GM19467 (cell line): ENCODE measurements around the gene MAVS.
"Not testable (repeated sequence)": the region's sequence is repeated elsewhere in the genome, so short reads cannot be mapped to it uniquely, and the experiment has no call there.

Experiments
- ATAC-seq: cut with Tn5 transposase; IDR thresholded peaks from one replicate; pipeline ENCODE4 v1.9.1; 2021; ENCODE audit warnings: mild to moderate bottlenecking, moderate library complexity; ENCODE audit not compliant: unreplicated experiment

MAVS gene

GRCh38 chr20:3847429-3847940 is 851 bp downstream of the MAVS start:
- no peak for ATAC-seq

GRCh38 chr20:3848565-3848964 is 1.9 kb downstream of the MAVS start:
- no peak for ATAC-seq

GRCh38 chr20:3854462-3854871 is 7.8 kb downstream of the MAVS start:
- no peak for ATAC-seq

DNA sequence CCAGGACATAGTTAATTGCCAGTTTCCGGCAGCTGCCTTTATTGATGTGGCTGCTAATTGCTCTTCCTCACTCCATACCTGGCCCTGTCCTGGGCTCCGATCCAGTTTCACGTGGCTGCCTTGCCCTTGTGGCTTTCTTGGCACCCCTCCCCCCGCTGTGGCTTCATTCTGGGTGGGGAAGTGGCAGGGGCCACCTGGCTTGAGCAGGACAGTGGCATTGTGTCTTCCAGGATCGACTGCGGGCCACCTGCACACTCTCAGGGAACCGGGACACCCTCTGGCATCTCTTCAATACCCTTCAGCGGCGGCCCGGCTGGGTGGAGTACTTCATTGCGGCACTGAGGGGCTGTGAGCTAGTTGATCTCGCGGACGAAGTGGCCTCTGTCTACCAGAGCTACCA is 10.8 kb downstream of the MAVS start:
- ATAC-seq = no peak

- ATAC-seq = no peak
Measured at GRCh38 chr20:3858689-3859088, 12.1 kb downstream of the MAVS start.

- ATAC-seq = no peak
Measured at GRCh38 chr20:3861191-3861590, 14.6 kb downstream of the MAVS start.

GRCh38 chr20:3862333-3862732 is 15.7 kb downstream of the MAVS start:
- ATAC-seq = no peak

DNA sequence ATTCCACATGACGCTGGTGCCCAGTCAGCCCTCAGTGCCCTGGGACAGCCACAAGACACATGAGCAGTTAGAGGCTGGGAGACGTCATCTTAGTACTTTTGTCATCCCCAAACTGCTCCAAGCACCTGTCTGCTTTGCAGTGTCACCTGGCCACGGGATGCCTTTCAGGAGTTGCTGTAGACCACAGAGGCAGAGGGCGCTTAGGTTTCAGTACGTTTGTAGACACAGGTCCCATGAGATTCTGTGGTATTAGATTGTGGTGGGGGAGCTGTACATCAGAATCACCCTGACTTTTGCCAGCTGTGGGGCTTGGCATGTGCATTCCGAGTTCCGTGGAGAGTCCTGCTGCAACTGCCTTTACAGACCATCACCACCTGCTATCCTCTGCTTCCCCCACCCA is 16.7 kb downstream of the MAVS start:
- ATAC-seq = no peak

DNA sequence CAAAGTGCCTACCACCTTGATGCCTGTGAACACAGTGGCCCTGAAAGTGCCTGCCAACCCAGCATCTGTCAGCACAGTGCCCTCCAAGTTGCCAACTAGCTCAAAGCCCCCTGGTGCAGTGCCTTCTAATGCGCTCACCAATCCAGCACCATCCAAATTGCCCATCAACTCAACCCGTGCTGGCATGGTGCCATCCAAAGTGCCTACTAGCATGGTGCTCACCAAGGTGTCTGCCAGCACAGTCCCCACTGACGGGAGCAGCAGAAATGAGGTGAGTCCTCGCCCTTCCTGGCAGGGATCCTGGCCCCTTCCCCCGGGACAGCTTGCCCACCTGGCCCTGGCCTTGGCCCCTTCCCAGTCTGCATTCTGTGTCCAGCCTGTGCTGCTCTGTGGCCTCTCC is 17.9 kb downstream of the MAVS start:
- ATAC-seq = no peak

GRCh38 chr20:3865152-3865886 is 18.7 kb downstream of the MAVS start:
- ATAC-seq = no peak

DNA sequence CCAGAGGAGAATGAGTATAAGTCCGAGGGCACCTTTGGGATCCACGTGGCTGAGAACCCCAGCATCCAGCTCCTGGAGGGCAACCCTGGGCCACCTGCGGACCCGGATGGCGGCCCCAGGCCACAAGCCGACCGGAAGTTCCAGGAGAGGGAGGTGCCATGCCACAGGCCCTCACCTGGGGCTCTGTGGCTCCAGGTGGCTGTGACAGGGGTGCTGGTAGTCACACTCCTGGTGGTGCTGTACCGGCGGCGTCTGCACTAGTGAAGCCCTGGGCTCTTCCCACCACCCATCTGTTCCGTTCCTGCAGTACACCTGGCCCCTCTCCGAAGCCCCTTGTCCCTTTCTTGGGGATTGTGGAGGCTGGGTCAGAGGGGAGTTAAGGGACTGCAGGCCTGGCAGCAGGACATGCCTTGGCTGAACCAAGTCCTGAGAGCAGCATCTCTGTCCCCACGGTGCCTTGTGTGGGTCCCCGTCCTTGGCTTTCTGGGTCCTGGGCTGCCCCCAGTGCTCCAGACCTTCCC is 19.3 kb downstream of the MAVS start:
- ATAC-seq = no peak

- no peak for ATAC-seq
Measured at GRCh38 chr20:3866464-3866863, 19.8 kb downstream of the MAVS start.

DNA sequence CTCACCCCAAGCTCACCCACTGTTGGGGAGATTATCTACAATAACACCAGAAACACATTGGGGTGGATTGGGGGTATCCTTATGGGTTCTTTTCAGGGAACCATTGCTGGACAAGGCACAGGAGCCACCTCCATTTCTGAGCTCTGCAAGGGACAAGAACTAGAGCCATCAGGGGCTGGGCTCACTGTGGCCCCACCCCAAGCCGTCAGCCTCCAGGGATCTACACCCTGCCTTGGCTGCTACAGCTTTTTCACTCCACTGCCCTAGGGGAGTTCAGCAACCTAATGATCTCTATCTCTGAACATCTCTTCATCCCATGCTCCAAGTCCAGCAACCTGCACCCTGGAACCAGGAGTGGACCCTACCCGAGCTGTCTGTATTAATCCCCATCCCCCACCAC is 21.2 kb downstream of the MAVS start:
- ATAC-seq = no peak

DNA sequence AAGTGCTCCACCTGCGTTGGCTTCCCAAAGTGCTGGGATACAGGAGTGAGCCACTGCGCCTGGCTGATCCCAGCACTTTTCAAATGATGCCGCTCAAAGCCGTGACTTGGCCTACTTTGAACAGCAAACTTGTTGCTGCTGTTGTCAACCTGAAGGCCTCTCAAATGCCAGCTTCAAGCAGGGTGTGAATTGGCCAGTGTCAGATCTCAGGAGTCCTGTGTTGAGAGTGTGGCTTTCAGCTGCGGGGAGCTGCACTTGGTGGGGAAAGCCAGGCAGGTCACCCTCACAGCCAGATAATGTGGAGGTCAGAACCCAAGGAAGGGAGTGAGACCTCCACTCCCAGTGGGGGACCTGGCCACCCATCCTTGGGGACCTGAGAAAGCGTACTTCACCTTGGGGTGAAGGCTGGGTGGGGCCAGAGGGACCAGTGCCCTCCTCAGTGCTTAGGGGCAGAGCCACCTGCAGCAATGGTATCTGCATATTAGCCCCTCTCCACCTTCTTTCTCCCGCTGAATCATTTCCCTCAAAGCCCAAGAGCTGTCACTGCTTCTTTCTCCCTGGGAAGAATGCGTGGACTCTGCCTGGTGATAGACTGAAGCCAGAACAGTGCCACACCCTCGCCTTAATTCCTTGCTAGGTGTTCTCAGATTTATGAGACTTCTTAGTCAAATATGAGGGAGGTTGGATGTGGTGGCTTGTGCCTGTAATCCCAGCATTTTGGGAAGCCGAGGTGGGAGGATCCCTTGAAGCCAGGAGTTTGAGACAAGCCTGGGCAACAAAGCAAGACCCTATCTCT is 23.4 kb downstream of the MAVS start:
- no peak for ATAC-seq

DNA sequence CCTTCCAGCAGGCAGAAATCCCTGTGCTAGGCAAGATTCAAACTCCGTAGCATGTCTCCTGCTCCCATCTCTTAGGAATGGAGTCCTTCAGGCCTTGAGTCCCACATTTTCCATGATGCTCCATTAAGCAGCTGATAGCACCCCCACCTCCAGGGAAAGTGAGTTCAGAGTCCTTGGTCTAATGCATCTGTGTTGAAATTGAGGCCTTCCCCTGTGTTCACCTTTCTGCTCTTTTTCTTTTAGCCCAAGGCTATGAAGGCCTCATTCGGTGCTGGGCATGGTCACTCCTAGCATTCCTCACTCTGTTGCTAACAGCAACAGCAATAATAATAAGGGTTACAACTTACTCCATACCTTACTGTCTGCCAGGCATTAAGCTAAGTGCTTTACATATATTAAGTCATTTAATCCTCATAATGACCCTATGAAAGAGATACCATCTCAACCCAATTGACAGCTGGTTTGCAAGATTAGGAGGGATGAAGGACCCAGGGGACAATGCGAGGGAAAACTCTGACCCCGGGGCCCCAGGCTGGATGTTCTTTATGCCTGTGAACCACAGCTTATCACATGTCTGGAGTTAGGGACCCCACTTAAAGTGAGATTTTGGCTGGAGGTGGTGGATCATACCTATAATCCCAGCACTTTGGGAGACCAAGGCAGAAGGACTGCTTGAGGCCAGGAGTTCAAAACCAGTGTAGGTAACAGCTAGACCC is 25.1 kb downstream of the MAVS start:
- no peak for ATAC-seq

GRCh38 chr20:3873507-3873906 is 26.9 kb downstream of the MAVS start:
- ATAC-seq = no peak

DNA sequence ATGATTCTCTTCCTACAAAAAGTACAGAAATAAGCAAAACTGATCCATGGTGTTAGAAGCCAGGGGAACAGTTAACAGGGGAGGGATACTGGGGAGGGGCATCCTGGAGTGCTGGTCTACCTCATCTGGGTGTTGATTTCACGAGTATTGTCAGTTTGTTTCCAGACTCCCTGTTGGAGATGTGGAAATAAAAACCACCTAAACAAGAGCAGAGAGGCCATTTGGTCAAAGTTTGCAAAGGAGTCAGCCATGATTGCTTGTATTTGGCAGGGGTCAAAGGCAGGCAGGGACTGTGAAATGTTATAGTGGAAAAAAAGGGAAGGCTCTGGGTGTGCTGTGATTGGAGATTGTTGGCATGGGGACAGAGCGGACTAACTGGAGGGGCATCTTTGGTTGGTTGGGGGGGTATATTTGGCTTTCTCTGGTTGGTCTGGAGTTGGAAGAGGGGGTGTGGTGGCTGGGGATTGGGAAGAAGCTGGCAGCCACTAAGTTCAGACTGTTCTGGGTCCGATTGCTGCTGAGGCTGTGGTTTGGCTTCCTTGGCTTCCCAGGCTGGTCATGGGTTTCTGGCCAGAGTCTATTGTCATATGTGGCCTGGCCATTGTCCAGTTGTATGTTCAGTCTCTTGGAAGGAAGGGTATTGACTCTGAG is 27.7 kb downstream of the MAVS start:
- ATAC-seq = no peak

DNA sequence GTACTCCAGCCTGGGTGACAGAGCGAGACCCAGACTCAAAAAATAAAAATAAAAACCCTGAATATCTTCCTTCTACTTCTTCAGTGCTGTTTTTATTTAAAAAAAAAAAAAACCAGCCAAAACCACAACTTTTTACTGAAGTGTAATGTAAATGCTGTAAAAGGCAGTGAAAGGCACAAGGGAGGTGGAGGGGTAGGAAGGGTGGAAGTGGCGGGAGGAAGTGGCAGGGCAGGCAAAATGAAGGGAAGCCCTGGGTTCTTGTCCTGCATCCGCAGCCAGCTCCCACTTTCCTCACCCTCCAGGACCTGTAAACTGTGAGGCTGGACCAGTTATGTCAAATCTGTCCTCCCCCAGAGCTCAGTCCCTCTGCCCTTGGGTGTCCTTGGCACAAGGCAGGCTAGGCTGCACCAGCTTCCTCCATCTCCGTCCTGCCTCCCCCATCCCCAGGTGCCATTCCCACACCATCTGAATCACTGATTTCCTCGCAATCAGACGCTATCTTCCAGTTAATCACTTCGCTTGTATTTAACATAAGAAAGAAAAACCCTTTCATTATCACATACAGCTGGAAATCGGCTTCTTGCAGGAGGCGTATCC is 28.8 kb downstream of the MAVS start:
- ATAC-seq = no peak

DNA sequence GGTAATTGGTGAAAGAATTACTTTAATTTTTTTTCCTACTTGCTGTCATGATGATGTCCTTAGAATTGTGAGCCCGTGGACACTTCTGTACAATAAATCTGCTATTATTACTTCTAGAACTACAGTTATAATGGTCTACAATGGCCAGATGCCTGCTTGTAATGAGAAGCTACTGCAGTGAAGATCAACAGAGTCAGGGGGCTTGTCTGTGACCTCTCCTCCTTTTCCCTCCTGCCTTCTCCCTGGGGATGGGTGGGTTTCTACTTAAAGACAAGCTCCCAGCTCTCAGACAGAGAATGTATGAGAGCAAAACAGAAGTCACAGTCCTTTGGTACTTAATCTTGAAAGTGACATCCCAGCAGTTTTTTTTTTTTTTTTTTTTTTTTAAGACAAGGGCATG is 29.4 kb downstream of the MAVS start:
- no peak for ATAC-seq

DNA sequence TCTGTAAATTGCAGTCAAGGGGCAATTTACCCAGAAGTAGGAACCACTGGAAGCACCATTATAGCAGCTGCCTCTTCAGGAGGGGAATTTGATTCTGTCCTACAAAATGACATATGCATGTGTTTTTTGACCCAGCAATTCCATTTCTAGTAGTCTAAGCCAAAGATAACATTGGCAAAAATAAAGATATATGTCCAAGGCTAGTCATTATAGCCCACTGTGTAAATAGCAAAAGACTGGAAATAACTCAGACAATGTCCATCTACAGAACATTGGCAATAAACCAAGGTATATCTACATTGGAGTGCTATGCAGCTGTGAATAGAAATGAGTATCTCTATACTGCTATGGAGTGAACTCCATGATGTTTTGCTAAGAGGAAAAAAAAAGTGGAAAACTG is 30.0 kb downstream of the MAVS start:
- ATAC-seq = no peak

GRCh38 chr20:3878921-3879274 is 32.3 kb downstream of the MAVS start:
- not testable (repeated sequence) for ATAC-seq
